HEK293T (cell line): ENCODE results near the gene DYRK3.

ENCODE experiments used
- ARNT ChIP-seq: fragments of 450-650 bp; IDR thresholded peaks from 2 replicates; pipeline ENCODE4 v1.6.1; 2017; ENCODE audit warnings: mild to moderate bottlenecking
- FOXA1 ChIP-seq: fragments of 450-650 bp; IDR thresholded peaks from 2 replicates; pipeline ENCODE4 v1.6.1; 2016; ENCODE audit warnings: mild to moderate bottlenecking
- FOXM1 ChIP-seq: fragments of 450-650 bp; IDR thresholded peaks from 2 replicates; pipeline ENCODE4 v1.6.1; 2017; ENCODE audit warnings: mild to moderate bottlenecking, borderline replicate concordance
- HDGF ChIP-seq: fragments of 450-650 bp; IDR thresholded peaks from 2 replicates; pipeline ENCODE4 v1.6.1; 2017; ENCODE audit warnings: antibody characterized with exemption, borderline replicate concordance
- SP1 ChIP-seq: fragments of 450-650 bp; IDR thresholded peaks from 2 replicates; pipeline ENCODE4 v1.6.1; 2017
- SUZ12 ChIP-seq: fragments of 450-650 bp; IDR thresholded peaks from 2 replicates; pipeline ENCODE4 v1.6.1; 2016; ENCODE audit warnings: mild to moderate bottlenecking
- TF ChIP-seq, protein P1 (sequence below): fragments of 450-650 bp; IDR thresholded peaks from 2 replicates; pipeline ENCODE4 v1.6.1; 2016

DNA sequence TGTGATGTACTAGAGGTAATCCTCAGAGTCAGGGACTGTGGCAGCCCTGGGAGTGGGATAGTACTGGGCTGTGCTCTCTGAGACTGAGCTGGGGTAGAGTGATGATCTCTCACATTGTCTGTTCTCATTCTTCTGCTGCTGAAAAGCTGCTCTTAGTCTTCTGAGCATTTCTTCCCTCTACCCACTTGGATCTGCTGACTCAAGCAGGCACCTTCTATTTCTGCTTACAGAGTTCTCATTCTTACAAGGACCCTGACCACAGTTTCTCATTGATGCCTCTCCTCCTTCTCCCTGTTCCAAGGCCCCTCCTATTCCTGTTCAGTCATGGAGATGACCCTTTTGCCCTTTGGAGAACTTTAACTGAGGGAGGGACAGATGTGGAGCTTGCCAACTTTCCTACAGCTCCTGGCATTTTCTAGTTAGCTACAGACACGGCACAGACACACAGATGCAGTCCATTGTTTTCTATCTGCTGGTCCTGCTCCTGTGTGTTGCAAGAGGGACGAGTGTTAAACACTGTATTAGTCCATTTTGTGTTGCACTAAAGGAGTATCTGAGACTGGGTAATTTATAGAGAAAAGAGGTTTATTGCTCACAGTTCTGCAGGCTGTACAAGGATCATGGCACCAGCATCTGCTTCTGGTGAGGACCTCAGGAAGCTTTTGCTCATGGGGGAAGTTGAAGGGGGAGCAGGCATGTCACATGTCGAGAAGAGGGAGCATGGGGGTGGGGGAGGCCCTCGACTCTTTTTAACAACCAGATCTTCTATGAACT lies 61.7 kb downstream of the DYRK3 start:
- TF ChIP-seq HDGF: no peak
- no peak for TF ChIP-seq FOXM1
- TF ChIP-seq ARNT: no peak
- TF ChIP-seq SP1: no peak
- no peak for TF ChIP-seq SUZ12
- TF ChIP-seq FOXA1: no peak
- TF ChIP-seq, protein P1, sequence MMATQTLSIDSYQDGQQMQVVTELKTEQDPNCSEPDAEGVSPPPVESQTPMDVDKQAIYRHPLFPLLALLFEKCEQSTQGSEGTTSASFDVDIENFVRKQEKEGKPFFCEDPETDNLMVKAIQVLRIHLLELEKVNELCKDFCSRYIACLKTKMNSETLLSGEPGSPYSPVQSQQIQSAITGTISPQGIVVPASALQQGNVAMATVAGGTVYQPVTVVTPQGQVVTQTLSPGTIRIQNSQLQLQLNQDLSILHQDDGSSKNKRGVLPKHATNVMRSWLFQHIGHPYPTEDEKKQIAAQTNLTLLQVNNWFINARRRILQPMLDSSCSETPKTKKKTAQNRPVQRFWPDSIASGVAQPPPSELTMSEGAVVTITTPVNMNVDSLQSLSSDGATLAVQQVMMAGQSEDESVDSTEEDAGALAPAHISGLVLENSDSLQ: no peak
